ENCODE results near the gene RAB35. TPM values are rescaled to one million over a fixed set of nuclear protein-coding genes. Genes with fewer than 3 reads are reported as not detected.

The RAB35 gene
- total and polyA plus RNA-seq, 2 donors (not counting 1 experiment from before 2014, with no cell fraction given), result 20.4 to 52.9 TPM

GRCh38 chr12:120115692-120116440 is 687 bp downstream of the RAB35 start:
- WGBS (ENCODE audit: insufficient coverage), result 12% methylated on average over 24 of the region's 31 CpGs
- ChIA-PET POLR2A (interaction anchor here (3.6 to 4.1 kb wide), 2 partner anchors 17 to 85 kb away, joined by 22 to 23 read pairs; partner anchors contain the start of gene RPLP0), CTCF (interaction anchor here (0.9 to 2.5 kb wide), 3 partner anchors 29 to 85 kb away, joined by 3 to 12 read pairs (median 4); partner anchors contain the start of gene RPLP0)
- H3K4me1 Mint-ChIP-seq, result peaks cover 71% of the 10 kb centered on the region
- H3K9me3 Mint-ChIP-seq (ENCODE audit: insufficient read depth), result no peaks in the 10 kb centered on the region
- peak overlapping the region; percentile 92 for H3K4me3 Mint-ChIP-seq
- DNase-seq, result peak; percentile 36
- H3K9ac ChIP-seq (ENCODE audit: low read length), result peak overlapping the region; percentile 83
- peaks cover 69% of the 10 kb centered on the region for H3K79me2 ChIP-seq (ENCODE audit: control insufficient read depth, insufficient read depth, low read length)
- H3K27ac Mint-ChIP-seq, result peak overlapping the region; percentile 88
- H3K4me1 ChIP-seq (ENCODE audit: control insufficient read depth in 2 of 2, insufficient read depth in 2 of 2, low read length in 2 of 2), result peaks cover 50 to 62% of the 10 kb centered on the region in 2 donors
- peak overlapping the region; percentile 34 for H2AFZ ChIP-seq (ENCODE audit: insufficient read depth, low read depth, low read length, poor library complexity, severe bottlenecking)
- peak overlapping the region in 1 of 2 donors; percentile 64 for H3K27ac ChIP-seq (ENCODE audit: low read length in 2 of 2)
- ATAC-seq (ENCODE audit: low read depth), result no peak
- peaks cover 0 to 3% (median 0%) of the 10 kb centered on the region in 3 donors for H3K9me3 ChIP-seq (ENCODE audit: control extremely low read depth in 1 of 3, control insufficient read depth in 2 of 3, insufficient read depth in 1 of 3, low read length in 2 of 3)
- no peaks in the 10 kb centered on the region for H3K27me3 ChIP-seq (replicated peaks in 1 of 4; ENCODE audit: control extremely low read depth in 1 of 4, control insufficient read depth in 3 of 4, insufficient read depth in 4 of 4, low read length in 3 of 4)
- TF ChIP-seq CTCF (IDR thresholded peaks at IDR 0.05) (no peak), EZH2 (IDR thresholded peaks at IDR 0.05; ENCODE audit: borderline replicate concordance, insufficient read depth, low read depth, low read length, poor library complexity, severe bottlenecking) (no peak)
- H3K4me3 ChIP-seq (ENCODE audit: control extremely low read depth in 1 of 5, extremely low read depth in 1 of 5, insufficient read depth in 1 of 5, low read depth in 2 of 5, low read length in 4 of 5), result peak overlapping the region; percentile 76 to 92 (median 85)
- intact Hi-C loops (cut with micrococcal nuclease), result loop anchor here (1.0 to 5.0 kb wide), 5 partner anchors 17 to 177 kb away; partner anchors contain the start of genes BICDL1, GCN1 and RNU4-1
- H3K36me3 ChIP-seq (replicated peaks in 1 of 2; ENCODE audit: control extremely low read depth in 1 of 2, control insufficient read depth in 1 of 2, extremely low read depth in 1 of 2, insufficient read depth in 2 of 2, low read length in 1 of 2), result peaks cover 0 to 4% of the 10 kb centered on the region in 2 experiments
- H4K20me1 ChIP-seq (ENCODE audit: control insufficient read depth, insufficient read depth, low read length, poor library complexity, severe bottlenecking), result peaks cover 63% of the 10 kb centered on the region
- H3K27me3 Mint-ChIP-seq, result no peaks in the 10 kb centered on the region
- H3K4me2 ChIP-seq (replicated peaks; ENCODE audit: low read depth, low read length, poor library complexity, severe bottlenecking), result peak overlapping the region; percentile 77

DNA sequence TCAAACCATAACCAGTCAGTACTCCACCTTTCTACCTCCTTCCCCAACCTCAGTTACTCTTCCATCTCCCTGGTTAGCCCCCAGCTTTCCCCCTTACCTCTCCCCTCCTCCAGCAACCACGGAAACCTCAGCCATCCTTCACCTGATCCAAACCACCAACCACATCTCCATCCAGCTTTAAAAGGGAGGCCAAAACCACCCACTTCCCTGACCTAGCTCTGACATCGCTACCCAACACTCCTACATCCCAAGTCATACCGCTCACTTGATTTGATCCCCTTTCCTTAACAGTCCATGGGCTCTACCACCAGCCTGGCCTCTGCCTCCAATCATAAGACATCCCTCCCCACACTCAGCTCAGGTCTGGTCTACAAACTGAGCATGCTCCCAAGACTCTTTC is 1.5 kb downstream of the RAB35 start:
- ChIA-PET POLR2A (no interaction called here), CTCF (interaction anchor here (0.9 to 1.0 kb wide), 2 partner anchors 28 to 86 kb away, joined by 3 to 4 read pairs; partner anchors contain the start of gene RPLP0)
- Mint-ChIP-seq H3K4me1 (peaks cover 75% of the 10 kb centered on the region), H3K9me3 (ENCODE audit: insufficient read depth) (no peaks in the 10 kb centered on the region), H3K27ac (peak overlapping the region; percentile 88), H3K27me3 (no peaks in the 10 kb centered on the region), H3K4me3 (peak overlapping the region; percentile 92)
- peaks cover 0 to 4% of the 10 kb centered on the region in 2 experiments for H3K36me3 ChIP-seq (replicated peaks in 1 of 2; ENCODE audit: control extremely low read depth in 1 of 2, control insufficient read depth in 1 of 2, extremely low read depth in 1 of 2, insufficient read depth in 2 of 2, low read length in 1 of 2)
- peak overlapping the region in 1 of 5 experiments; percentile 89 for H3K4me3 ChIP-seq (ENCODE audit: control extremely low read depth in 1 of 5, extremely low read depth in 1 of 5, insufficient read depth in 1 of 5, low read depth in 2 of 5, low read length in 4 of 5)
- WGBS (ENCODE audit: insufficient coverage), result 47% methylated on average over 3 of the region's 3 CpGs
- H4K20me1 ChIP-seq (ENCODE audit: control insufficient read depth, insufficient read depth, low read length, poor library complexity, severe bottlenecking), result peaks cover 67% of the 10 kb centered on the region
- H3K4me2 ChIP-seq (replicated peaks; ENCODE audit: low read depth, low read length, poor library complexity, severe bottlenecking), result peak overlapping the region; percentile 77
- no peaks in the 10 kb centered on the region for H3K27me3 ChIP-seq (replicated peaks in 1 of 4; ENCODE audit: control extremely low read depth in 1 of 4, control insufficient read depth in 3 of 4, insufficient read depth in 4 of 4, low read length in 3 of 4)
- peaks cover 62% of the 10 kb centered on the region for H3K79me2 ChIP-seq (ENCODE audit: control insufficient read depth, insufficient read depth, low read length)
- no peak for TF ChIP-seq CTCF (IDR thresholded peaks at IDR 0.05)
- no peak for TF ChIP-seq EZH2 (IDR thresholded peaks at IDR 0.05; ENCODE audit: borderline replicate concordance, insufficient read depth, low read depth, low read length, poor library complexity, severe bottlenecking)
- H3K9ac ChIP-seq (ENCODE audit: low read length), result peak overlapping the region; percentile 83
- ATAC-seq (ENCODE audit: low read depth), result no peak
- intact Hi-C loops (cut with micrococcal nuclease), result loop anchor here (5.0 kb wide), 1 partner anchor 77 kb away; the partner anchor contains the start of gene GCN1
- no peak overlapping the region for H2AFZ ChIP-seq (ENCODE audit: insufficient read depth, low read depth, low read length, poor library complexity, severe bottlenecking)
- H3K27ac ChIP-seq (ENCODE audit: low read length in 2 of 2), result no peak overlapping the region
- H3K4me1 ChIP-seq (ENCODE audit: control insufficient read depth in 2 of 2, insufficient read depth in 2 of 2, low read length in 2 of 2), result peaks cover 58 to 65% of the 10 kb centered on the region in 2 donors
- peaks cover 0 to 3% (median 0%) of the 10 kb centered on the region in 3 donors for H3K9me3 ChIP-seq (ENCODE audit: control extremely low read depth in 1 of 3, control insufficient read depth in 2 of 3, insufficient read depth in 1 of 3, low read length in 2 of 3)
- DNase-seq, result no peak
